Neuronal stem cell (in vitro differentiated cells): ENCODE data around the gene TEX47.
A peak's percentile ranks its signal among the peaks of the same experiment; 100 is the strongest.

Experiments used
- DNase-seq: peaks from one replicate; pipeline ENCODE4 v3.0.0-alpha.2; 2013; ENCODE audit warnings: low spot score
- H2AFZ ChIP-seq: one replicate; pipeline ENCODE4 v1.6.1; 2013; ENCODE audit warnings: mild to moderate bottlenecking, low read length, inconsistent platforms
- H2AK5ac ChIP-seq: 2 replicates; pipeline ENCODE4 v1.6.1; 2013; ENCODE audit warnings: low read depth, mild to moderate bottlenecking, inconsistent platforms, low read length, moderate library complexity, mixed read lengths
- H2BK120ac ChIP-seq: 2 replicates; pipeline ENCODE4 v1.6.1; 2013; ENCODE audit warnings: low read depth, mild to moderate bottlenecking, inconsistent platforms, low read length, moderate library complexity, mixed read lengths
- H2BK12ac ChIP-seq: one replicate; pipeline ENCODE4 v1.6.1; 2013; ENCODE audit warnings: low read length, inconsistent platforms
- H2BK15ac ChIP-seq: 2 replicates; pipeline ENCODE4 v1.6.1; 2013; ENCODE audit warnings: mild to moderate bottlenecking, low read length, inconsistent platforms, mixed read lengths
- H2BK5ac ChIP-seq: one replicate; pipeline ENCODE4 v1.6.1; 2013; ENCODE audit warnings: inconsistent platforms, mild to moderate bottlenecking, low read length, moderate library complexity
- H3K14ac ChIP-seq: one replicate; pipeline ENCODE4 v1.6.1; 2013; ENCODE audit warnings: low read length, inconsistent platforms
- H3K18ac ChIP-seq: 2 replicates; pipeline ENCODE4 v1.6.1; 2013; ENCODE audit warnings: low read length, inconsistent platforms
- H3K23ac ChIP-seq: 2 replicates; pipeline ENCODE4 v1.6.1; 2013; ENCODE audit warnings: low read depth, mild to moderate bottlenecking, mixed read lengths, low read length, inconsistent platforms; ENCODE audit not compliant: poor library complexity
- H3K27ac ChIP-seq: replicated peaks from 3 replicates; pipeline ENCODE4 v1.5.1; 2013; ENCODE audit warnings: low read length, inconsistent platforms
- H3K27me3 ChIP-seq, 3 experiments: 2 replicates each; pipeline ENCODE4 v1.6.1; 2013; ENCODE audit warnings: low read length in 3 of 3, mild to moderate bottlenecking in 2 of 3, inconsistent platforms in 1 of 3, low read depth in 1 of 3, mixed read lengths in 1 of 3, moderate library complexity in 1 of 3; ENCODE audit not compliant: control insufficient read depth in 3 of 3, insufficient read depth in 3 of 3
- H3K36me3 ChIP-seq, 2 donors: replicated peaks in 1 of 2; 2 replicates each; pipeline ENCODE4 v1.6.1; 2013; ENCODE audit warnings: low read length in 2 of 2; ENCODE audit not compliant: control insufficient read depth in 2 of 2, insufficient read depth in 2 of 2
- H3K4ac ChIP-seq: 2 replicates; pipeline ENCODE4 v1.6.1; 2013; ENCODE audit warnings: inconsistent platforms, mild to moderate bottlenecking, low read length, moderate library complexity
- H3K4me1 ChIP-seq, 2 donors: 1 replicate in 1 of 2; 2 replicates in 1 of 2; pipeline ENCODE4 v1.6.1; 2013; ENCODE audit warnings: low read length in 2 of 2, low read depth in 1 of 2; ENCODE audit not compliant: control insufficient read depth in 2 of 2, insufficient read depth in 1 of 2
- H3K4me2 ChIP-seq: one replicate; pipeline ENCODE4 v1.6.1; 2013; ENCODE audit warnings: mild to moderate bottlenecking, low read length, inconsistent platforms; ENCODE audit not compliant: insufficient read depth, poor library complexity, severe bottlenecking
- H3K4me3 ChIP-seq, 2 donors: 2 replicates each; pipeline ENCODE4 v1.5.1; 2013; ENCODE audit warnings: low read length in 2 of 2, mild to moderate bottlenecking in 2 of 2, inconsistent platforms in 1 of 2, moderate library complexity in 1 of 2
- H3K79me1 ChIP-seq: one replicate; pipeline ENCODE4 v1.6.1; 2013; ENCODE audit warnings: low read depth, mild to moderate bottlenecking, inconsistent platforms, low read length, moderate library complexity
- H3K9ac ChIP-seq: one replicate; pipeline ENCODE4 v1.6.1; 2013; ENCODE audit warnings: mild to moderate bottlenecking, low read depth, low read length, inconsistent platforms; ENCODE audit not compliant: poor library complexity
- H3K9me3 ChIP-seq, 2 donors: replicated peaks in 1 of 2; 2 replicates each; pipeline versions ENCODE3 to v1.6.1; 2013; ENCODE audit warnings: low read length in 2 of 2, mild to moderate bottlenecking in 2 of 2, inconsistent platforms in 1 of 2, low read depth in 1 of 2, mixed read lengths in 1 of 2, moderate library complexity in 1 of 2; ENCODE audit not compliant: control insufficient read depth in 2 of 2, insufficient read depth in 1 of 2
- H4K8ac ChIP-seq: one replicate; pipeline ENCODE4 v1.6.1; 2013; ENCODE audit warnings: low read depth, mild to moderate bottlenecking, inconsistent platforms, low read length, moderate library complexity
- H4K91ac ChIP-seq: one replicate; pipeline ENCODE4 v1.6.1; 2013; ENCODE audit warnings: low read length, low read depth, mild to moderate bottlenecking, inconsistent platforms; ENCODE audit not compliant: poor library complexity
- WGBS, 2 donors: extraction: QIAGEN DNeasy Blood & Tissue Kit; methylation state at CpG; one replicate each; pipeline ENCODE4 v1.1.7; 2013; ENCODE audit warnings: missing lambda C conversion rate in 2 of 2, mixed read lengths in 1 of 2; ENCODE audit not compliant: insufficient read length in 2 of 2, insufficient replicate concordance in 1 of 2; ENCODE audit errors: extremely low coverage in 2 of 2; 5-methylcytosine and 5-hydroxymethylcytosine counted together

The TEX47 gene

GRCh38 chr7:88760136-88760515, 35.4 kb downstream of the TEX47 start:
- H3K14ac ChIP-seq, result no peak overlapping the region
- no peak overlapping the region for H2BK5ac ChIP-seq
- H3K4ac ChIP-seq, result no peak overlapping the region
- H3K9me3 ChIP-seq, result no peaks in the 10 kb centered on the region
- H3K27ac ChIP-seq, result no peak overlapping the region
- peaks cover 5 to 9% of the 10 kb centered on the region in 2 donors for H3K4me1 ChIP-seq
- no peak overlapping the region for H4K8ac ChIP-seq
- no peak overlapping the region for H2BK120ac ChIP-seq
- no peak for DNase-seq
- no CpG with 5 or more reads among the region's 6 CpGs for WGBS, 2 donors
- H3K36me3 ChIP-seq, result no peaks in the 10 kb centered on the region
- no peak overlapping the region for H3K23ac ChIP-seq
- no peak overlapping the region for H2AK5ac ChIP-seq
- no peak overlapping the region for H4K91ac ChIP-seq
- peak overlapping the region; percentile 99 for H2AFZ ChIP-seq
- no peak overlapping the region for H2BK15ac ChIP-seq
- no peaks in the 10 kb centered on the region for H3K79me1 ChIP-seq
- H3K4me3 ChIP-seq, result no peak overlapping the region
- H2BK12ac ChIP-seq, result no peak overlapping the region
- peaks cover 2 to 62% (median 15%) of the 10 kb centered on the region in 3 experiments for H3K27me3 ChIP-seq
- no peak overlapping the region for H3K9ac ChIP-seq
- no peak overlapping the region for H3K18ac ChIP-seq
- no peak overlapping the region for H3K4me2 ChIP-seq

- no peaks in the 10 kb centered on the region for H3K79me1 ChIP-seq
- peak within 1 kb of the TSS; percentile 71 for H3K14ac ChIP-seq
- H2BK5ac ChIP-seq, result no peak within 1 kb of the TSS
- peak; percentile 59 for DNase-seq
- H3K9me3 ChIP-seq, result no peaks in the 10 kb centered on the region
- peak within 1 kb of the TSS; percentile 43 for H3K23ac ChIP-seq
- H3K27ac ChIP-seq, result no peak within 1 kb of the TSS
- peaks cover 2 to 62% (median 15%) of the 10 kb centered on the region in 3 experiments for H3K27me3 ChIP-seq
- peaks cover 5 to 9% of the 10 kb centered on the region in 2 donors for H3K4me1 ChIP-seq
- no peak within 1 kb of the TSS for H4K91ac ChIP-seq
- H3K9ac ChIP-seq, result peak within 1 kb of the TSS; percentile 70
- peak within 1 kb of the TSS; percentile 99 for H2AFZ ChIP-seq
- H3K4me3 ChIP-seq, result peak within 1 kb of the TSS; percentile 46 to 81
- H2BK12ac ChIP-seq, result no peak within 1 kb of the TSS
- no peaks in the 10 kb centered on the region for H3K36me3 ChIP-seq
- no CpG with 5 or more reads among the region's 74 CpGs for WGBS, 2 donors
- no peak within 1 kb of the TSS for H3K4ac ChIP-seq
- H2AK5ac ChIP-seq, result no peak within 1 kb of the TSS
- no peak within 1 kb of the TSS for H4K8ac ChIP-seq
- peak within 1 kb of the TSS; percentile 93 for H3K4me2 ChIP-seq
- peak within 1 kb of the TSS; percentile 85 for H3K18ac ChIP-seq
- H2BK120ac ChIP-seq, result no peak within 1 kb of the TSS
- H2BK15ac ChIP-seq, result no peak within 1 kb of the TSS
Observed at GRCh38 chr7:88759230-88760135, 36.1 kb downstream of the TEX47 start, which contains the start of gene ZNF804B. Gene ZNF804B, plus strand, starts transcription at chr7:88759700. Its CDS starts 277 bp downstream, at chr7:88759977.

GRCh38 chr7:88758381-88759229, 36.9 kb downstream of the TEX47 start:
- H3K14ac ChIP-seq, result no peak overlapping the region
- H3K9ac ChIP-seq, result no peak overlapping the region
- H2BK5ac ChIP-seq, result no peak overlapping the region
- peaks cover 2 to 62% (median 15%) of the 10 kb centered on the region in 3 experiments for H3K27me3 ChIP-seq
- peak; percentile 31 for DNase-seq
- peak overlapping the region; percentile 11 for H3K18ac ChIP-seq
- no peaks in the 10 kb centered on the region for H3K36me3 ChIP-seq
- no peak overlapping the region for H2BK12ac ChIP-seq
- peaks cover 5 to 9% of the 10 kb centered on the region in 2 donors for H3K4me1 ChIP-seq
- peak overlapping the region; percentile 46 to 81 for H3K4me3 ChIP-seq
- H3K79me1 ChIP-seq, result no peaks in the 10 kb centered on the region
- H3K4ac ChIP-seq, result no peak overlapping the region
- H3K9me3 ChIP-seq, result no peaks in the 10 kb centered on the region
- H4K8ac ChIP-seq, result no peak overlapping the region
- H2BK15ac ChIP-seq, result no peak overlapping the region
- H3K23ac ChIP-seq, result no peak overlapping the region
- no peak overlapping the region for H4K91ac ChIP-seq
- no peak overlapping the region for H3K27ac ChIP-seq
- no CpG with 5 or more reads among the region's 33 CpGs for WGBS, 2 donors
- H3K4me2 ChIP-seq, result peak overlapping the region; percentile 93
- peak overlapping the region; percentile 99 for H2AFZ ChIP-seq
- no peak overlapping the region for H2AK5ac ChIP-seq
- H2BK120ac ChIP-seq, result no peak overlapping the region
